GM12874 (cell line): ENCODE results near the gene SFTPB.

ENCODE experiments used
- CTCF ChIP-seq: IDR thresholded peaks from 2 replicates; pipeline ENCODE4 v1.5.1; 2011; ENCODE audit warnings: low read depth, mild to moderate bottlenecking, control low read depth, low read length, moderate library complexity; ENCODE audit not compliant: insufficient read depth

Gene SFTPB

GRCh38 chr2:85706063-85706462 lies 38.1 kb upstream of the SFTPB start:
- no peak for TF ChIP-seq CTCF

DNA sequence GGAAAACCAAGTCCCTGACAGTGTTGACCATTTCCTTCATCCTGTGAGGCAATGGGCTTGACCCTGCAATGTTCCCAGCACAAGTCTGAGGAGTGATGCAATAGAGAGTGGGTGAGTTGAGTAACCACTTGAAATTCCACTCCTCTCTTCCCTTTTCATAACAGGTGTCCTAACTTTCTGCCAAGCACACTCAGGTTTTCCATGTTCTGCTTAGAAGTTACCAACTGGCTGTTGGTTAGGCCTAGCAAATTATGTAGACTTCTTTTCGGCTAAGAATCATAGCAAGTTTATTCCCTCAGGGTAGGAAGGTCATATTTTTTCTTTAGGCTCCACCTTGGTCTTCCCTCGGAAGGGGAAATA lies 37.7 kb upstream of the SFTPB start:
- TF ChIP-seq CTCF, result no peak

- TF ChIP-seq CTCF, result no peak
These were observed 37.0 kb upstream of the SFTPB start for GRCh38 chr2:85704800-85705679.

- no peak for TF ChIP-seq CTCF
These were observed 36.0 kb upstream of the SFTPB start for GRCh38 chr2:85704038-85704437.

GRCh38 chr2:85703329-85703728 lies 35.3 kb upstream of the SFTPB start:
- TF ChIP-seq CTCF, result no peak

GRCh38 chr2:85702800-85703199 lies 34.8 kb upstream of the SFTPB start:
- no peak for TF ChIP-seq CTCF

GRCh38 chr2:85702172-85702571 lies 34.2 kb upstream of the SFTPB start:
- TF ChIP-seq CTCF, result no peak
